B cell (primary cell): Measurements from ENCODE around the gene SCGB2B2.
"Not testable (repeated sequence)": the region's sequence is repeated elsewhere in the genome, so short reads cannot be mapped to it uniquely, and the experiment has no call there.

Experiments used
- EZH2 ChIP-seq: IDR thresholded peaks from 2 replicates; pipeline ENCODE4 v1.6.1; 2012; ENCODE audit warnings: borderline replicate concordance, low read depth, mild to moderate bottlenecking, moderate library complexity, low read length; ENCODE audit not compliant: insufficient read depth, poor library complexity, severe bottlenecking
- TF ChIP-seq, protein P1 (sequence below): fragments of 200-600 bp; IDR thresholded peaks from one replicate; pipeline ENCODE4 v1.8.0; 2022; ENCODE audit warnings: antibody characterized with exemption, mild to moderate bottlenecking

DNA sequence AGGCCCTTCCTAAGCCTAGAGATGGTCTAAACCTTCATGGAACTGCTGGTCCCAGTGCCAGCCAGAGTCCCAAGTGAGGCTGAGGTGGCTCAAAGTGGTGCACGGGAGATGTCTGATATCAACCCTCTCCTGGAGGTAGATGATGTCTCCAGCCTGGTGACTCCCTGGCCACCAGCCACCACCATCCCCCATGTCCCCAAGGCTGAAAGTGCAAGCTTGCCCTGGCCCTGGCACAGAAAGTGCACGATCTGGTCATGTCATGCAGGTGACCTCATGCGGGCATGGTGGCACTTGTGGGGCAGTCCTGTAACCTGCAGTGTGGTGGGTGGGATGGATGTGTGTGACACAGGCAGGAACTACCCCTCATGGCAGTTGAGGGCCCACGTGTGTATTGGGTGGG lies 11.7 kb downstream of the SCGB2B2 start:
- TF ChIP-seq, protein P1, sequence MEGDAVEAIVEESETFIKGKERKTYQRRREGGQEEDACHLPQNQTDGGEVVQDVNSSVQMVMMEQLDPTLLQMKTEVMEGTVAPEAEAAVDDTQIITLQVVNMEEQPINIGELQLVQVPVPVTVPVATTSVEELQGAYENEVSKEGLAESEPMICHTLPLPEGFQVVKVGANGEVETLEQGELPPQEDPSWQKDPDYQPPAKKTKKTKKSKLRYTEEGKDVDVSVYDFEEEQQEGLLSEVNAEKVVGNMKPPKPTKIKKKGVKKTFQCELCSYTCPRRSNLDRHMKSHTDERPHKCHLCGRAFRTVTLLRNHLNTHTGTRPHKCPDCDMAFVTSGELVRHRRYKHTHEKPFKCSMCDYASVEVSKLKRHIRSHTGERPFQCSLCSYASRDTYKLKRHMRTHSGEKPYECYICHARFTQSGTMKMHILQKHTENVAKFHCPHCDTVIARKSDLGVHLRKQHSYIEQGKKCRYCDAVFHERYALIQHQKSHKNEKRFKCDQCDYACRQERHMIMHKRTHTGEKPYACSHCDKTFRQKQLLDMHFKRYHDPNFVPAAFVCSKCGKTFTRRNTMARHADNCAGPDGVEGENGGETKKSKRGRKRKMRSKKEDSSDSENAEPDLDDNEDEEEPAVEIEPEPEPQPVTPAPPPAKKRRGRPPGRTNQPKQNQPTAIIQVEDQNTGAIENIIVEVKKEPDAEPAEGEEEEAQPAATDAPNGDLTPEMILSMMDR: not testable (repeated sequence)
- TF ChIP-seq EZH2: not testable (repeated sequence)
